GM21529 (cell line): ENCODE measurements around the gene CATSPERE.

Experiments used
- ATAC-seq: cut with Tn5 transposase; IDR thresholded peaks from one replicate; pipeline ENCODE4 v1.9.1; 2021; ENCODE audit not compliant: unreplicated experiment

The CATSPERE gene

DNA sequence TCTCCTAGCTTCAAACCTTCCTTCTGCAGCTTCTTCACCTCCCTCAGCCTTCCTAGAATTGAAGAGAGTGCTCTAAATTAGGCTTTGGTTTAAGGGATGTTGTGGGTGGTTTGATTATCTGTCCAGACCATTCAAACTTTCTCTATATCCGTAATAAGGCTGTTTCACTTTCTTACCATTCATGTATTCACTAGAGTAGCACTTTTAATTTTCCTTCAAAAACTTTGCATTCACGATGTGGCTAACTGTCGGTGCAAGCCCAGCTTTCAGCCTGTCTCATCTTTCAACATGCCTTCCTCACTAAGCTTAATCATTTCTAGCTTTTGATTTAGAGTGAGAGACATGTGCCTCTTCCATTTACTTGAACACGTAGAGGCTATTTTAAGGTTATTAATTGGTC, 165.6 kb downstream of the CATSPERE start:
- no peak for ATAC-seq

- no peak for ATAC-seq
Measured at GRCh38 chr1:244628789-244629188, 167.7 kb downstream of the CATSPERE start.

GRCh38 chr1:244633140-244633539, 172.1 kb downstream of the CATSPERE start:
- no peak for ATAC-seq

GRCh38 chr1:244634546-244634945, 173.5 kb downstream of the CATSPERE start:
- no peak for ATAC-seq

- ATAC-seq = no peak
Measured at GRCh38 chr1:244636488-244637259, 175.6 kb downstream of the CATSPERE start.

GRCh38 chr1:244639561-244639960, 178.5 kb downstream of the CATSPERE start:
- no peak for ATAC-seq

DNA sequence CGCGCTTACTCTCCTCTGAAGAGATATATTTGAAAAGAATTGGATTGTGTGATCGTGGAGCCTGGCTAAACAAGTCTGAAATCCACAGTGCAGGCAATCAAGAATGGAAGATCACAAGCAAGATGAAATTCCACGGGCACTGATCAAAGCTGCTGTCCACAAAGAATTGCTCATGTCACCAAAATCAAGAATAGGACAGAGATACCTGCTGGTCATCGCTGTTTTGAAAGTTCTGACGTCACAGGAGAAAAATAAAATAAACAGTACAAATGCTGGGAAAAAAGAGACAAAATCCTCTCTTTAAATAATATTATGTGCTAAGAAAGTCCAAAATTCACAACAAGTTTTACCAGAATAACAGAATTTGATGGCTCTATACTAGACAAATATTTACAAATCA, 179.8 kb downstream of the CATSPERE start:
- no peak for ATAC-seq

- ATAC-seq = no peak
Measured at GRCh38 chr1:244642526-244642925, 181.5 kb downstream of the CATSPERE start.

- no peak for ATAC-seq
Measured at GRCh38 chr1:244642988-244643387, 181.9 kb downstream of the CATSPERE start.

DNA sequence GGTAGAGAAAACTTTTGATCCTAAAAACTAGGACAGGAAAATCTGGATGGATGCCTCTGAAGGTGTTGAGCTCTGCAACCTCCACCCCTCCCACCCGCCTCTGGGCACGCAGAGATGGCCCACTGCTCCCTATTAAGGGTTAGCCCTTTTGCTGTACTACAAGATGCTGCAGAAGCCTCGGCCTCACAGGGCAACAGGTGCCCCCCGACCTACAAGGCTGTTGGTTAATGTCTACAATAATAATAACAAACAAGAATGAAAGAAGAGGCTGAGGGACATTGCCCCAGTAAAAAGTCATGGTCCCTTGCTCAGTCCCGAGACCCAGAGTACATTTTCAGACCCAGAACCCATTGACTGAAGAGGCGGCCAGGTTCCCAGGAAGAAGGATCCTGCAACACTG, 184.3 kb downstream of the CATSPERE start:
- ATAC-seq = no peak

GRCh38 chr1:244645890-244646289, 184.8 kb downstream of the CATSPERE start:
- ATAC-seq = no peak

GRCh38 chr1:244647819-244648218, 186.7 kb downstream of the CATSPERE start:
- no peak for ATAC-seq

GRCh38 chr1:244651956-244652622, 191.0 kb downstream of the CATSPERE start:
- ATAC-seq = no peak

- ATAC-seq = peak; percentile 96
Measured at GRCh38 chr1:244652623-244653438, 191.8 kb downstream of the CATSPERE start, which contains the start of gene DESI2. Gene DESI2 (plus strand): TSS chr1:244653126. CDS start chr1:244653314, 188 bp downstream.

GRCh38 chr1:244653439-244654107, 192.5 kb downstream of the CATSPERE start:
- ATAC-seq = no peak

- no peak for ATAC-seq
Measured at GRCh38 chr1:244654108-244655038, 193.3 kb downstream of the CATSPERE start.

DNA sequence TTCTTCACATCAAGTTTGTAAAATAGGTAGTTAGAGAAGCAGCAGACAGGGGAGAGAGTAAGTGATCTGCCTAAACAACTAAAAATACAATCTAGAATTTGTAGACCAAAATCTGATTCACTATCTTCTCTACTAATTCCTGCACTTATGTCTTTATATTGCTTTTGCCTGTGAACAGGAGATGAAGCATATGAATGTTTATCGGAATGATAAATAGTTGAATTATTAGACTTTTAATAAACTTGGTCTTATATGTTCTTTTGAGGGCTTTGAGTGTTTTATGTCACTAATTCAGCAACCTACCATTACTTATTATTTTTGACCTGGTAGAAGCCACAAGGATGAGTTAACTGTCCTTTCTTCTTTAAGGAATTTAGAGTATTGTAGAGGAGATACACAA, 194.1 kb downstream of the CATSPERE start:
- ATAC-seq = no peak

DNA sequence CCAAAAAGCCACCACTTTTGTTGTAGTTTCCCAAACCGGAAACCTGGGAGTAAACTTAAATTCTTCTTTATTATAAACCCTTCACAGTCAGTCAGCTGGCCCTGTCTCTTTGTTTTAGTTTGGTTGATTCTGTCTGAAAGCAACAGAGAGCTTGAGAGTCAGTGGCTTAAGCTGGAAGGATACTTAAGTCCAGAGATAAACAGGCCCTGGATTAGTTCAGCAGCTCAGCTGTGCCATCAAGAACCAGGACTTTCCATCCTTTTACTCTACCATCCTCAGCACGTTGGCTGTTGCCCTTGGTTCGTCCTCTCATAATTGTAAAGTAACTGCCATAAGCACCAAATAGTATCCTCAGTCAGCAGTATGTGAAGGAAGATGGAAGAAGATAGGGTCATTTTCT, 196.3 kb downstream of the CATSPERE start:
- ATAC-seq = no peak

- ATAC-seq = no peak
Measured at GRCh38 chr1:244659694-244660093, 198.6 kb downstream of the CATSPERE start.

- ATAC-seq = no peak
Measured at GRCh38 chr1:244660595-244660994, 199.5 kb downstream of the CATSPERE start.
